GM19397 (cell line): ENCODE results near the gene LRP5.
"Not testable (repeated sequence)": the region's sequence is repeated elsewhere in the genome, so short reads cannot be mapped to it uniquely, and the experiment has no call there.

ENCODE experiments used
- ATAC-seq: cut with Tn5 transposase; IDR thresholded peaks from one replicate; pipeline ENCODE4 v1.9.1; 2021; ENCODE audit warnings: mild to moderate bottlenecking, moderate library complexity; ENCODE audit not compliant: unreplicated experiment

Gene LRP5

DNA sequence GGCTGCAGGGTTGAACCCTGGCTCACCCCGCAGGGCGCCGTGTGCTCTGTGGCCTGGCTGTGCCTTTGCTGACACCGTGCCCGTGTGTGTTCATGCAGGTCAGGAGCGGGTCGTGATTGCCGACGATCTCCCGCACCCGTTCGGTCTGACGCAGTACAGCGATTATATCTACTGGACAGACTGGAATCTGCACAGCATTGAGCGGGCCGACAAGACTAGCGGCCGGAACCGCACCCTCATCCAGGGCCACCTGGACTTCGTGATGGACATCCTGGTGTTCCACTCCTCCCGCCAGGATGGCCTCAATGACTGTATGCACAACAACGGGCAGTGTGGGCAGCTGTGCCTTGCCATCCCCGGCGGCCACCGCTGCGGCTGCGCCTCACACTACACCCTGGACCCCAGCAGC lies 101.2 kb downstream of the LRP5 start:
- ATAC-seq: no peak

- ATAC-seq: no peak
Measured at GRCh38 chr11:68414496-68415221, 102.3 kb downstream of the LRP5 start.

DNA sequence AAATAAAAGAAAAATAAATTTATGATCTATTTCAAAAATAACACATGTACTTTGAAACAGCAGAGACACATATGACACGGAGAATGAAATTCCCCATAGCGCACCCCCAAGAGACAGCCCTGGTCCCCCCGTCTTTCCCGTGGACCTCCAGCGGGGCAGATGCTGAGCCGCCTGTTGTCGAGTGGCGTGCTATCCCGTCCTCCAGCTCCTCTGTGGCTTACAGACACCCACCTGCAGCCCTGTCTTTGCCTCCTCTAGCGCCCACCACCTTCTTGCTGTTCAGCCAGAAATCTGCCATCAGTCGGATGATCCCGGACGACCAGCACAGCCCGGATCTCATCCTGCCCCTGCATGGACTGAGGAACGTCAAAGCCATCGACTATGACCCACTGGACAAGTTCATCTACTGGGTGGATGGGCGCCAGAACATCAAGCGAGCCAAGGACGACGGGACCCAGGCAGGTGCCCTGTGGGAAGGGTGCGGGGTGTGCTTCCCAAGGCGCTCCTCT lies 103.7 kb downstream of the LRP5 start:
- no peak for ATAC-seq

- ATAC-seq: no peak
Measured at GRCh38 chr11:68418648-68419047, 106.3 kb downstream of the LRP5 start.

GRCh38 chr11:68420171-68420570 lies 107.8 kb downstream of the LRP5 start:
- no peak for ATAC-seq

DNA sequence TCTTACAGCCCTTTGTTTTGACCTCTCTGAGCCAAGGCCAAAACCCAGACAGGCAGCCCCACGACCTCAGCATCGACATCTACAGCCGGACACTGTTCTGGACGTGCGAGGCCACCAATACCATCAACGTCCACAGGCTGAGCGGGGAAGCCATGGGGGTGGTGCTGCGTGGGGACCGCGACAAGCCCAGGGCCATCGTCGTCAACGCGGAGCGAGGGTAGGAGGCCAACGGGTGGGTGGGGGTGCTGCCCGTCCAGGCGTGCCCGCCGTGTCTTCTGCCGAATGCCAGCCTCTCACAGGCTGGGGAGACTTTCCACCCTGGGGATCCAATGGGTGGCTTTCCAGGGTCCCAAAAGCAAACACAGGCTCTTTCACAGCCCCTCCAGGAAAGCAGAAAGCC lies 111.1 kb downstream of the LRP5 start:
- ATAC-seq: no peak

DNA sequence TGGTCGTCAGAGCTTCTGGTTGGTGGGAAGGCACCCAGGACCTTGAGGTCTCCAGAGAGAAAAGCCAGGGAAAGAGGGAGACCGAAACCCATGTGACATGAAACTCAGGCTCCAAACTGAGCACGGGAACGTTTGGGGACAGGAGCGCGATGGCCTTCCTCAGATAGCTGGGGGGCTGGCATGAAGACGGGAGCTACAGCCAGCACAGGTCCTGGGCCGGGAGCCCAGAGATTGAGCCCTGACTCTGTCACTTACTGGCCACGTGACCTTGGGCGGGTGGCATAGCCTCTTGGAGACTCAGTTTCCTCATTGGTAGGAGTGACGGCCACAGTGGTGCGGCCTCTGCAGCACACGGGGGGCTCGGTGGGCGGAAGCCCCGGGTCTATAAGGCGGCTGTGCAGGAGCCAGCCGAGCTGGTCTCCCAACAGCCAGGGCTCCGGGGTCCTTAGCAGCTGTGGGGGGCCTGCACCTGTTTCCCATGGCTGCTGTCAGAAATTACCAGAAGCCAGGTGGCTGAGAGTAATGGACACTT lies 111.8 kb downstream of the LRP5 start:
- no peak for ATAC-seq

GRCh38 chr11:68424981-68425865 lies 112.8 kb downstream of the LRP5 start:
- no peak for ATAC-seq

- ATAC-seq: no peak
Measured at GRCh38 chr11:68425866-68426380, 113.5 kb downstream of the LRP5 start.

DNA sequence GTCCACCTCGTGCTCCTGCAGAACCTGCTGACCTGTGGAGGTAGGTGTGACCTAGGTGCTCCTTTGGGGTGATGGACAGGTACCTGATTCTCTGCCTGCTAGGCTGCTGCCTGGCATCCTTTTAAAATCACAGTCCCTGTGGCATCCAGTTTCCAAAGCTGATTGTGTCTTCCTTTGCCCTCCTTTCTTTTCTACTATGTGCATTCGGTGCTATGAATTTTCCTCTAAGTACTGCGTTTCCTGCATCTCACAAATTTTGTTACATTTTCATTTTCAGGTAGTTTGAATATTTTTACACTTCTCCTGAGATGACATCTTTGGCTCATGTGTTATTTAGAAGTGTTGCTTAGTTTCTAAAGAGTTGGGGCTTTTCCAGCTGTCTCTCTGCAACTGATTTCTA lies 117.3 kb downstream of the LRP5 start:
- ATAC-seq: no peak

- no peak for ATAC-seq
Measured at GRCh38 chr11:68430384-68430783, 118.0 kb downstream of the LRP5 start.

GRCh38 chr11:68430801-68431200 lies 118.4 kb downstream of the LRP5 start:
- no peak for ATAC-seq

DNA sequence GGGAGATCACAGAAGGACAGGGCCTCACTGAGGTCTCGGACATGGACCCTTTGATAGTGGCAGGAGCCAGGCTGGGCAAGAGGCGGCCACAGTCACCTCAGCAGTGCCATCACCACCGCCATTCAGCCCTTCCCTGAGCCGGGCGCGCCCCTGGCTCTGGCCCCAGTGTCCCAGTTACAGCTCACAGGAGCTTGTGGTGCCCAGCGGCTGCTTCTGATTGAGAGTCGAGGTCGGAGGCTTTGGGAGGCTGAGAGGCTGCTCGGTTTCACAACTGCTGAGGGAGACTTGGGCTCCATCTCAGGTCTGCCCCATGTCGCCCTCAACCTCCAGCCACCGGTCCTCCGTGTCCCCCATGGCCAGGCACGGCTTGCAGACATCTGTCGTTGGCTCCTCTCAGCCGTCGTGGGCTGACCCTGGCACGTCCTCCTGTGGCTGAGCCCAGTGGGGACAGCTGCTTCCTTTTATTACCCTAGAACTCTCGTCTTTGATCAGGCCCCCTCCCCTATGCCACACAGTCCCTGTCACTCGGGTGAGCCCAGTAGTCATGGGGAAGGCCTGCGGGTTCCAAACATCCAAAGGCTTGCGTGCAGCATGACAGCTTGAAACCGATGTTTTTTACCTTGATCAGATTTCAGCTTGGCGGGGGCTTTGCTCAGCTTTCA lies 119.7 kb downstream of the LRP5 start:
- ATAC-seq: no peak

- no peak for ATAC-seq
Measured at GRCh38 chr11:68432874-68433273, 120.5 kb downstream of the LRP5 start.

DNA sequence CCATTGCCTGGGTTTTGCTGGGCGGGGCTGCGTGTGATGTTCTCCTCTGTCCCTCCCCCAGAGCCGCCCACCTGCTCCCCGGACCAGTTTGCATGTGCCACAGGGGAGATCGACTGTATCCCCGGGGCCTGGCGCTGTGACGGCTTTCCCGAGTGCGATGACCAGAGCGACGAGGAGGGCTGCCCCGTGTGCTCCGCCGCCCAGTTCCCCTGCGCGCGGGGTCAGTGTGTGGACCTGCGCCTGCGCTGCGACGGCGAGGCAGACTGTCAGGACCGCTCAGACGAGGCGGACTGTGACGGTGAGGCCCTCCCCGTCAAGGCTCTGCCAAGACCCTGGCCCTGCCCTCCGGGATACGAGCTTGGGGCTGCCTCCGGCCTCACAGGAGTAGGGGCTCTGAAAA lies 121.2 kb downstream of the LRP5 start:
- ATAC-seq: no peak

DNA sequence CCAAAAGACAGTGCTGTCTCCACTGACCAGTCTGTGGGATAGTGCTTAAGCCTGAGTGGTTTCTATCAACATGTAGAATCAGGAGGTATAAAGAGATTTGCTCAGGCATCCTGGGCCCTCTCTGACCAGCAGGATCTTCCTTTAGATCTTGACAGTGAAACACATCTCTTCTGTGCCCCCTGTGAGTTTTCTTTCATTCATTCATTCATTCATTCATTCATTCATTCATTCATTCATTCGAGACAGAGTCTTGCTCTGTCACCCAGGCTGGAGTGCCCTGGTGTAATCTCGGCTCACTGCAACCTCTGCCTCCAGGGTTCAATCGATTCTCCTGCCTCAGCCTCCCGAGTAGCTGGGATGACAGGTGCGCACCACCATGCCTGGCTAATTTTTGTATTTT lies 121.8 kb downstream of the LRP5 start:
- not testable (repeated sequence) for ATAC-seq

GRCh38 chr11:68436162-68436888 lies 123.9 kb downstream of the LRP5 start:
- no peak for ATAC-seq

DNA sequence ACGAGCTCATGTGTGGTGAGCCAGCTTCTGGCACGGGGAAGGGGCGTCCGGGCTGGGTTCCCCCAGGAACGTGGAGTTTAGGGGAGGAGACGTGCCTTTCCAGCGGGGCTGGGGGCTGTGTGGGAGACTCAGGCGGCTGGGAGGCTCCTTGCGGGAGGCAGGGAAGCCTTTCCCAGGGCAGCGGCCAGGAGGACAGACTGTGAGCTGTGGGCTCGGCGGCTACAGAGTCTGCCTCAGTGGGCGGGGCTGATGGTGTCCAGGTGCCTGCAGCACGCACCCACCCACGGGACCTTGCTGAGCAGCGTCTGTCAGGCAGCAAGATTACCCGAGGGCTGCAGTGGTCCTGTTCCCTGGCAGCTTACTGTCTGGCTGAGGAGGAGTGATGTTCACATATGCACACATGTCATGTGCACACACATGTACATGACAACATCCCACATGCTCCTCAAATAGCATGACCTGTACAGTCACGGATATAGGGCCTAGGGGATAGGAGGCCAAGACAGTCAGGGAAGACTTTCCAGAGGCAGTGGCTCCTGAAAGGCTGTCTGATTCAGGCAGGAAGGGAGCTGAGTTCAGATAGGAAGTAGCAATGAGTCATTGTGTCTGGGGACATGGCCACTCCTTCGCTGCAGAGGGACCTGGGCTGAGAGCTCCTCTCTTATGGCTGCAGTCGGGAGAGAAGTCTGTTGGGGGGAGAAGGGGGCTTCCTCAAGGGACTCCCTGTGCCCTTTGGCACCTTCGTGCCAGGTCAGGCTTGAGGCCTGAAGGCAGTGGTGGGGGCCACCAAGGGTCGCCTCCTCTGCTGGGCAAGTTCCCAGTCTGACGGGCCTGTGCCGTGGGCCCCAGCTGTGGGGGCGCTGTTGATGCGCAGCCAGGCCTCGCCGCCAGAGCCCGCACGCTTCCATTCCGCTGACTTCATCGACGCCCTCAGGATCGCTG lies 124.9 kb downstream of the LRP5 start:
- no peak for ATAC-seq
